Measurements from ENCODE around the gene KRTAP3-1. TPM values are rescaled to one million over a fixed set of nuclear protein-coding genes. Genes with fewer than 3 reads are reported as not detected.

Gene KRTAP3-1
- polyA plus RNA-seq, 1 donor from 2014 or later, result not detected

DNA sequence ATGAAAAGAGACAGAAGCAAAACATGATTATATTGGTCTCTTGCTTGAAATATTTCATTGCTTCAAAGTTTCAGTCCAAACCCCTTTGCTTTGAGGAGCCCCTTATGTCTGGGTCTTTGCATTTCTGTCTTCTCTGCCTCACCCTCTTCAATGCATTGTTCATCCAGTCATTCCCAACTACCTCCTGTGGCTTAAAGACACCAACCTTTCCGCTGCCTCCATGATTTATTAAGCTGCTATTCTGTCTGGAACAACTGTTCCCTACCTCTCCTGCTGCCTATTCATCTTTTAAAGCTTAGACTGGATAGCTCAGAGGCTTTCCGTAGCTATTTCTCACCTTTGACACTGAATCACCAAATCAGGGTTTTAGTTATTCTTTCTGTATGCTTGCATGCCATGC is 11.6 kb downstream of the KRTAP3-1 start:
- TF ChIP-seq, protein P1, sequence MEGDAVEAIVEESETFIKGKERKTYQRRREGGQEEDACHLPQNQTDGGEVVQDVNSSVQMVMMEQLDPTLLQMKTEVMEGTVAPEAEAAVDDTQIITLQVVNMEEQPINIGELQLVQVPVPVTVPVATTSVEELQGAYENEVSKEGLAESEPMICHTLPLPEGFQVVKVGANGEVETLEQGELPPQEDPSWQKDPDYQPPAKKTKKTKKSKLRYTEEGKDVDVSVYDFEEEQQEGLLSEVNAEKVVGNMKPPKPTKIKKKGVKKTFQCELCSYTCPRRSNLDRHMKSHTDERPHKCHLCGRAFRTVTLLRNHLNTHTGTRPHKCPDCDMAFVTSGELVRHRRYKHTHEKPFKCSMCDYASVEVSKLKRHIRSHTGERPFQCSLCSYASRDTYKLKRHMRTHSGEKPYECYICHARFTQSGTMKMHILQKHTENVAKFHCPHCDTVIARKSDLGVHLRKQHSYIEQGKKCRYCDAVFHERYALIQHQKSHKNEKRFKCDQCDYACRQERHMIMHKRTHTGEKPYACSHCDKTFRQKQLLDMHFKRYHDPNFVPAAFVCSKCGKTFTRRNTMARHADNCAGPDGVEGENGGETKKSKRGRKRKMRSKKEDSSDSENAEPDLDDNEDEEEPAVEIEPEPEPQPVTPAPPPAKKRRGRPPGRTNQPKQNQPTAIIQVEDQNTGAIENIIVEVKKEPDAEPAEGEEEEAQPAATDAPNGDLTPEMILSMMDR (IDR thresholded peaks at IDR 0.05; ENCODE audit: poor library complexity, severe bottlenecking), result no peak
- no peak for TF ChIP-seq MXI1 (conservative IDR thresholded peaks at IDR 0.05; ENCODE audit: poor library complexity, severe bottlenecking)
- TF ChIP-seq, protein P2, sequence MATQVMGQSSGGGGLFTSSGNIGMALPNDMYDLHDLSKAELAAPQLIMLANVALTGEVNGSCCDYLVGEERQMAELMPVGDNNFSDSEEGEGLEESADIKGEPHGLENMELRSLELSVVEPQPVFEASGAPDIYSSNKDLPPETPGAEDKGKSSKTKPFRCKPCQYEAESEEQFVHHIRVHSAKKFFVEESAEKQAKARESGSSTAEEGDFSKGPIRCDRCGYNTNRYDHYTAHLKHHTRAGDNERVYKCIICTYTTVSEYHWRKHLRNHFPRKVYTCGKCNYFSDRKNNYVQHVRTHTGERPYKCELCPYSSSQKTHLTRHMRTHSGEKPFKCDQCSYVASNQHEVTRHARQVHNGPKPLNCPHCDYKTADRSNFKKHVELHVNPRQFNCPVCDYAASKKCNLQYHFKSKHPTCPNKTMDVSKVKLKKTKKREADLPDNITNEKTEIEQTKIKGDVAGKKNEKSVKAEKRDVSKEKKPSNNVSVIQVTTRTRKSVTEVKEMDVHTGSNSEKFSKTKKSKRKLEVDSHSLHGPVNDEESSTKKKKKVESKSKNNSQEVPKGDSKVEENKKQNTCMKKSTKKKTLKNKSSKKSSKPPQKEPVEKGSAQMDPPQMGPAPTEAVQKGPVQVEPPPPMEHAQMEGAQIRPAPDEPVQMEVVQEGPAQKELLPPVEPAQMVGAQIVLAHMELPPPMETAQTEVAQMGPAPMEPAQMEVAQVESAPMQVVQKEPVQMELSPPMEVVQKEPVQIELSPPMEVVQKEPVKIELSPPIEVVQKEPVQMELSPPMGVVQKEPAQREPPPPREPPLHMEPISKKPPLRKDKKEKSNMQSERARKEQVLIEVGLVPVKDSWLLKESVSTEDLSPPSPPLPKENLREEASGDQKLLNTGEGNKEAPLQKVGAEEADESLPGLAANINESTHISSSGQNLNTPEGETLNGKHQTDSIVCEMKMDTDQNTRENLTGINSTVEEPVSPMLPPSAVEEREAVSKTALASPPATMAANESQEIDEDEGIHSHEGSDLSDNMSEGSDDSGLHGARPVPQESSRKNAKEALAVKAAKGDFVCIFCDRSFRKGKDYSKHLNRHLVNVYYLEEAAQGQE (IDR thresholded peaks at IDR 0.05; ENCODE audit: borderline replicate concordance), result no peak
- no peak for TF ChIP-seq TAF1 (IDR thresholded peaks at IDR 0.05; ENCODE audit: low read depth)
- no peak for TF ChIP-seq POLR2AphosphoS5 (IDR thresholded peaks at IDR 0.05)
- no peak for TF ChIP-seq RAD21 (conservative IDR thresholded peaks at IDR 0.05)
- TF ChIP-seq SMC3 (conservative IDR thresholded peaks at IDR 0.05; ENCODE audit: poor library complexity), result no peak
- TF ChIP-seq EZH2 (IDR thresholded peaks at IDR 0.05; ENCODE audit: borderline replicate concordance, insufficient read depth, low read length, poor library complexity, severe bottlenecking), result no peak
- no peaks in the 10 kb centered on the region for H3K9me2 ChIP-seq (ENCODE audit: insufficient read depth, low read length)

DNA sequence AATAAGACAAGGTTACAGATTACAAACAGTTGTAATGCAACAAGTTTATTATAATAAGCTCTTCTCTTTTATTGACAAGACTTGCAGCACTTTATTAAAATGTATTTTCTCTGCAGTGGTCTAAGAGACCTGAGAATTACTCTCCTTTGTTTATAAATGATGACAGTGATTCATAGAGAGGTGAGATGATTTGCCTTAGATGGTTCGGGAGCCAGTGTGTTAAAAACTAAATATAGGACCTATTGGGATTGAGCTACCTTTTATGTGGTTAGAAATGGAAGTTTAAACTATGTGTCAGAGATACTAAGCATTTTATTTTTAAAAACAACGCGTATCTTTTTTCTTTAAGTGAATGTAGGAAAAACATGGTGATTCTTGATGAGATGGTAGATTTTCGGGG is 12.1 kb downstream of the KRTAP3-1 start:
- no peaks in the 10 kb centered on the region for H3K79me2 ChIP-seq (replicated peaks; ENCODE audit: insufficient read depth, low read length)
- TF ChIP-seq, protein P2 (IDR thresholded peaks at IDR 0.05; ENCODE audit: borderline replicate concordance), result no peak
- TF ChIP-seq POLR2AphosphoS5 (IDR thresholded peaks at IDR 0.05), result no peak
- no peak overlapping the region for H3K9ac ChIP-seq (ENCODE audit: low read length)
- no peak overlapping the region for H3K4me2 ChIP-seq (ENCODE audit: low read length)
- H3K4me3 ChIP-seq (ENCODE audit: low read length), result no peak overlapping the region
- H3K9me3 ChIP-seq (ENCODE audit: low read length), result no peaks in the 10 kb centered on the region
- H4K20me1 ChIP-seq (ENCODE audit: insufficient read depth), result no peaks in the 10 kb centered on the region
- H3K36me3 ChIP-seq (ENCODE audit: insufficient read depth, low read length), result no peaks in the 10 kb centered on the region
- H3K27me3 ChIP-seq (ENCODE audit: insufficient read depth, low read depth, low read length), result no peaks in the 10 kb centered on the region
- H3K27ac ChIP-seq (ENCODE audit: low read length), result no peak overlapping the region
- H2AFZ ChIP-seq (ENCODE audit: low read depth, low read length), result no peak overlapping the region
- no peaks in the 10 kb centered on the region for H3K9me2 ChIP-seq (ENCODE audit: insufficient read depth, low read length)
- no peaks in the 10 kb centered on the region for H3F3A ChIP-seq (ENCODE audit: insufficient read depth, low read length, poor library complexity, severe bottlenecking)

More for the DNA sequence above, 11.6 kb downstream of the KRTAP3-1 start:
- Histone ChIP-seq H3K9me3 (ENCODE audit: low read length) (no peaks in the 10 kb centered on the region), H3K79me2 (replicated peaks; ENCODE audit: insufficient read depth, low read length) (no peaks in the 10 kb centered on the region), H3F3A (ENCODE audit: insufficient read depth, low read length, poor library complexity, severe bottlenecking) (no peaks in the 10 kb centered on the region), H3K36me3 (ENCODE audit: insufficient read depth, low read length) (no peaks in the 10 kb centered on the region), H3K4me3 (ENCODE audit: low read length) (no peak overlapping the region), H3K4me2 (ENCODE audit: low read length) (no peak overlapping the region), H3K27me3 (ENCODE audit: insufficient read depth, low read depth, low read length) (no peaks in the 10 kb centered on the region), H3K9ac (ENCODE audit: low read length) (no peak overlapping the region), H2AFZ (ENCODE audit: low read depth, low read length) (no peak overlapping the region), H4K20me1 (ENCODE audit: insufficient read depth) (no peaks in the 10 kb centered on the region), H3K27ac (ENCODE audit: low read length) (no peak overlapping the region)

Measured in neural cell (in vitro differentiated cells).